Mammary epithelial cell (primary cell): ENCODE measurements around the gene RASSF8.

Experiments used
- CTCF ChIP-seq, 2 donors: IDR thresholded peaks in 1 of 2; conservative IDR thresholded peaks in 1 of 2; 2 replicates each; pipeline ENCODE4 v1.5.1; 2011 to 2012; ENCODE audit warnings: inconsistent platforms in 2 of 2, low read length in 2 of 2, mild to moderate bottlenecking in 2 of 2, control low read depth in 1 of 2, low read depth in 1 of 2; ENCODE audit not compliant: insufficient read depth in 1 of 2; ENCODE audit errors: extremely low read depth in 1 of 2
- EZH2 ChIP-seq: IDR thresholded peaks from 2 replicates; pipeline ENCODE4 v1.6.1; 2012; ENCODE audit warnings: low read length, inconsistent platforms, borderline replicate concordance

- no peak for TF ChIP-seq CTCF (conservative IDR thresholded peaks at IDR 0.05 in 1 of 2, IDR thresholded peaks at IDR 0.05 in 1 of 2; ENCODE audit: extremely low read depth in 1 of 2, insufficient read depth in 1 of 2, low read depth in 1 of 2, low read length in 2 of 2)
- TF ChIP-seq EZH2, result no peak
These were observed 44.6 kb downstream of the RASSF8 start for GRCh38 chr12:26003065-26003464.
